SK-N-MC (cell line): ENCODE results near the gene MYO1F.

Experiments used
- EZH2 ChIP-seq: fragments of 200-600 bp; sonication (generic); IDR thresholded peaks from one replicate; pipeline ENCODE4 v1.6.1; 2017; ENCODE audit warnings: antibody characterized with exemption
- FOXP2 ChIP-seq: optimal IDR thresholded peaks from 2 replicates; pipeline ENCODE3; 2011; ENCODE audit warnings: mild to moderate bottlenecking, moderate library complexity; ENCODE audit not compliant: insufficient read depth; ENCODE audit errors: extremely low read length, control extremely low read depth

DNA sequence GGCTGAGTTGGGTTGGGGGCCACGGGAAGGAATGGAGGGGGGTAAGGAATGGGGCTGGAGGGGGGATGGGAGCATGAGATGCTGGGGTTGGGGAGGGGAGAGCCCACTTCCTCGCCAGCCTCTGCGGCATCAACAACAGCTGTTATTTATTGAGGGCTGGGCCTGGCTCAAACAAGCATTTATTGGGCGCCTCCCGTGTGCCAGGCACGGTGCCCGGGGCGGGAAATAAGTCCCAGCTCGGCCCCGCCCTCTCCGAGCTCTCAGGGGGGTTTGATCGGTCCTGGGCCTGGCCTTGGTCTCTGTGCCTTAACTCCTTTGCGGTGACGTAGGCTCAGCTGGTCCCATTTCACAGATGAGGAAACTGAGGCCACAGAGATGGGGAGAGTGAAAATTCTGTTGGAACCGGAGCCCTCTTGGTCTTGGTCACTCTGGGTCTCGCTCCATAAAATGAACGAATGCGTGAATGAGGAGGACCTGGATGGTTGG lies 34.2 kb upstream of the MYO1F start:
- TF ChIP-seq EZH2: no peak
- TF ChIP-seq FOXP2: peak; percentile 87
